GM18873 (cell line): ENCODE data around the gene EXOSC10.
"Not testable (repeated sequence)": the region's sequence is repeated elsewhere in the genome, so short reads cannot be mapped to it uniquely, and the experiment has no call there.

Experiments
- ATAC-seq: cut with Tn5 transposase; IDR thresholded peaks from one replicate; pipeline ENCODE4 v1.9.1; 2021; ENCODE audit warnings: mild to moderate bottlenecking, moderate library complexity, moderate number of reproducible peaks; ENCODE audit not compliant: unreplicated experiment, low FRiP score

Gene EXOSC10

GRCh38 chr1:11114966-11115365 lies 15.3 kb upstream of the EXOSC10 start:
- ATAC-seq = no peak

GRCh38 chr1:11109047-11109760 lies 9.5 kb upstream of the EXOSC10 start:
- ATAC-seq = no peak

GRCh38 chr1:11107599-11107998 lies 7.9 kb upstream of the EXOSC10 start:
- ATAC-seq = no peak

DNA sequence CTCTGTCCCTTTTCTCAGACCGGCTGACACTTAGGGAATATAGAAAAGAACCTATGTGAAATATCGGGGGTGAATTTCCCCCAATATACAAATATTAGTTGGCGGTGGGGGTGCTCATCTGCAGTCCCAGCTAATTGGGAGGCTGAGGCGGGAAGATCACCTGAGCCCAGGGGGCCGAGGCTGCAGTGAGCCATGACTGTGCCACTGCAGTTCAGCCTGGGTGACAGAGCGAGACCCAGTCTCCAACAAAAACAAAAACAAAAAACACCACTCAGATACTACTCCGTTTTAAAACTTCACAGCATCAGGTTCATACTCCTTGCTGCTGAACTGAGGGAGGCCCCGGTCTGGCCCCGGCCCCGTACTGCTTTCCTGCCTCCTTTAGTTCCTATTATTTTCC lies 5.9 kb upstream of the EXOSC10 start:
- ATAC-seq = no peak

GRCh38 chr1:11101347-11101746 lies 1.7 kb upstream of the EXOSC10 start:
- ATAC-seq = no peak

DNA sequence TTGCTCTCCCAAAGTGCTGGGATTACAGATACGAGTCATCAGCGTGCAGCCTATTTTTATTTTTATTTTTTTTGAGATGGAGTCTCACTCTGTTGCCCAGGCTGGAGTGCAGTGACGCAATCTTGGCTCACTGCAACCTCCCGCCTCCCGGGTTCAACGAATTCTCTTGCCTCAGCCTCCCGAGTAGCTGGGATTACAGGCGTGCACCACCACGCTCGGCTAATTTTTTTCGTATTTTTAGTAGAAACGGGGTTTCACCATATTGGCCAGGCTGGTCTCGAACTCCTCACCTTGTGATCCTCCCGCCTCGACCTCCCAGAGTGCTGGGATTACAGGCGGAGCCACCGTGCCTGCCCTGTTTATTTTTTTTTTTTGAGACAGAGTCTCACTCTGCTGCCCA lies 1.1 kb upstream of the EXOSC10 start:
- ATAC-seq = not testable (repeated sequence)

GRCh38 chr1:11100149-11100493 lies 452 bp upstream of the EXOSC10 start:
- no peak for ATAC-seq

DNA sequence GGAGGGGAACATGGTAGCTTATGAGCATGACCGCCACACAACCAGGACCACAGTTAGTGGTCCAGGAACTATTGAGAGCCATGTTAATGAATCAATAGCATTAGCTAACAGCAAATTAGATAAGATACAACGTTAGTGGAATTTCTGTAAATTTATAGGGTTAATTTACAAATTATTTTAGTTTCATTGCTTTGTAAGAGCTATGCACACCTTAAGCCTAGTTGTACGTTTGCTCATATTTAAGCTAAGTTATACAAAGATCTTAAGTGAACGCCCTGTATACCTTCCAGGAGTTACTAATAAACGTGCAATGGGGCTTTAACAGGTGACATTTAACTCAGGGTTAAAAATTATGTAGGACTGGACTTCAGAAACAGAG lies 749 bp downstream of the EXOSC10 start:
- no peak for ATAC-seq

- not testable (repeated sequence) for ATAC-seq
Observed at GRCh38 chr1:11083784-11084183, 15.9 kb downstream of the EXOSC10 start.

GRCh38 chr1:11080931-11081330 lies 18.7 kb downstream of the EXOSC10 start:
- ATAC-seq = no peak

GRCh38 chr1:11078631-11079030 lies 21.0 kb downstream of the EXOSC10 start:
- no peak for ATAC-seq

- not testable (repeated sequence) for ATAC-seq
Observed at GRCh38 chr1:11073398-11073797, 26.3 kb downstream of the EXOSC10 start.

DNA sequence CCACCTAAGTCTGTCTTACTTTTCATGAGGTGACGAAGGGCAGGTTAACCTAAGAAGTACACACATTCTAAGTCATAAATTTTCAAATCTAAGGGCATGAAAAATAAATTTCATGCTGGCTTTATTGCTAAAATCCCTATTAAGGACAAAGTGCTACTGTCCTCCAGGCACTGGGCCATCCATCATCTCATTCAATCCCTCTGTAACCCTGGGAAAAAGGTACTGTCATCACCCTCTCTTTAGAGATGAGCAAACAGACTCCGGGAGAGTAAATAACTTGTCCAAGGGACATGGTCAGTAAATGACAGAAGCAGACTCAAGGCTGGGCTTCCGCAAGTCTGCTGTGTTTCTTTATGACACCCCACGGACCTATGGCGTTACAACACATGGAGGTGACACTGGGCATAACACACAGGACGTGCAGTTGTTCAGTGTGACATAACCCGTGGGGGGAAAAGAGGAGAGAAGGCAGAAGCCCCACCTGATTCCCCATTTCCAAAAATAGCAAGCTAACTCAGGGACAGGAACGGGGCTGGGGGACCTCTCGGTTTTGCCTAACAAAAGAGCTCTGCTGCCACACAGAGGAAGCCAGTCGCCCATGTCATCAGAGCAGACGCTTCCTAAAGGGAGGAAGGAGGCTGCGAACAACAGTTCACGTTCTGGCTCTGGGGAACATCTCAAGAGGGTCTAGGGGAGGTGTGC lies 27.3 kb downstream of the EXOSC10 start:
- ATAC-seq = no peak

GRCh38 chr1:11071463-11072215 lies 28.0 kb downstream of the EXOSC10 start:
- ATAC-seq = no peak

GRCh38 chr1:11070876-11071275 lies 28.8 kb downstream of the EXOSC10 start:
- no peak for ATAC-seq

DNA sequence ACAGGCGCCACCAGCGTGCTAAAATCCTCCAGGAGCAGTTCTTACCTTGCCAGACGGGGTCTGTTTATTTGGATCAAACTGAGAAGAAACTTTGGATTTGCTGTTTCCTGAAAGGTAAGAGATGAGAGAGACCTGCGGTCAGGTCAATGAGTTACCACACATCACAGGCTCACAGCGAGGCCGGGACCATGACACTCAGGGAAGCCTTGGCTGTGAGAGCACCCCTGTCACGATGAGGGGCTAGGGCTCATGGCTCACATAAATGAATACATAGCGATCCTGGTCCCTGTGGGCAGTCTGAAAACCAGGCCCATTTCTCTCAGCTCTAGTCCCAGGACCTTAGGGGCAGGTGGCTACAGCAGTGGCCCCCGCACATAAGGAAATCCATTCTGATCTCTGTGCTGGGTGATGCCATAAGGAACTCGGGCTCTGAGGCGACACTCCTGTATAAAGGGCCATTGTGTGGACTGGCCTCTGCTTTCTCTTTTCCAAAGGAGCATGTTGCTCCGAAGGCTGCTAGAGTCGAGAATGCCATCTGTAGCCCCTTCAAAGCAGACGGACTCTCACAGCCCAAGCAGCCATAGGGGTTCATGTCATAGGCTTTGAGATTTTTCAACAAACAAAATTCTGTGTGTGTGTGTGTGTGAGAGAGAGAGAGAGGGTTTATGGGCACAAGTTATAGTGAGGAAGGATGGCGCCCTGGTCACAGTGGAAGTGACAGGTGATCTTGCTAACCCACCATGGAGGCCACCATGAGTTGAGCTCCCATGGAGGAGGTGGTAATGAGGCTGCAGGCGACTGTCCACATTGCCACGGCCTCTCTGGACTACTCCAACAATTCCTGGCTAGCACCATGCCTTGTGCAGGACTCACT lies 30.8 kb downstream of the EXOSC10 start:
- ATAC-seq = no peak

- ATAC-seq = no peak
Observed at GRCh38 chr1:11067716-11068599, 31.7 kb downstream of the EXOSC10 start.

DNA sequence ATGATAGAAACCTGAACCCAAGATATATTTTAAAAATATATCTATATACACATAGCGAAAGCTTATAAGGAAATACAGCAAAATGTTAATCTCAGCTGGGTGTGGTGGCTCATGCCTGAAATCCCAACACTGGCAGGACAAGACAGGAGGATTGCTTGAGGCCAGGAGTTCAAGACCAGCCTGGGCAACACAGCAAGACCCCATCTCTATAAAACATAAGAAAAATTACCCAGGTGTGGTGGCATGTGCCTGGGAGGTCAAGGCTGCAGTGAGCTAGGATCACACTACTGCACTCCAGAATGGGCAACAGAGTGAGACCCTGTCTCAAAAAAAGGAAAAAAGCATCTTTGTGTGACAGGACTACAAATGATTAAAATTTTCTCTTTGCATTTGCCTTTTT lies 33.9 kb downstream of the EXOSC10 start:
- no peak for ATAC-seq

GRCh38 chr1:11064942-11065341 lies 34.7 kb downstream of the EXOSC10 start:
- no peak for ATAC-seq
